Caki2 (cell line): Measurements from ENCODE around the gene MAP1LC3B2. TPM values are rescaled to one million over a fixed set of nuclear protein-coding genes. Genes with fewer than 3 reads are reported as not detected.

Experiments
- DNase-seq: peaks from one replicate; pipeline ENCODE4 v3.0.0-alpha.2; 2015; ENCODE audit warnings: low read depth
- in situ Hi-C: cut with HindIII; loops from 2 replicates; pipeline ENCODE4 v1.10.0; 2016; ENCODE audit warnings: low sequenced_read_pairs, low pct_unique_long_range_greater_than_20kb, mixed read lengths
- total RNA-seq: library from RNA; depleted of rRNA; stranded (reverse); fragments of >200 nt; shearing (Covaris generic); gene quantifications from 2 replicates; pipeline ENCODE4 v1.2.3, GENCODE V29; 2014; ENCODE audit warnings: low replicate concordance; rRNA removed

MAP1LC3B2 gene
- total RNA-seq, 1 experiment from 2014 or later: not detected

DNA sequence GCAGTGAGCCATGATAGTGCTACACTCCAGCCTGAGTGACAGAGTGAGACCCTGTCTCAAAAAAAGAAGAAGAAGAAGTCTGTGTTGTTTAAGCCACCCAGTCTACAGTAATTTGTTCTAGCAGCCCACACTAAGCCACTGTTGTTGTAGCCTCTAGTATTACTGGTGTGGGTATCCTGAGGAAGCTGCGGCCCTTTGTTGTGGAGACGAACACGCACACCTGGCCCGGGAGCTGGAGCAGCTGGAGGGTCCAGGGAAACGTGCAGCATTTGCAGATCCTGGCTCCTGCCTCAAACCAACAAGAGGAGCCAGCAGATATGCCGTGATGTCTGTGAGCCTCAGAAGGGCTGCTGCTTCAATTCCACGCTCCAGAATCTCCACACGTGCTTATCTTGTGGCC, 65.3 kb downstream of the MAP1LC3B2 start:
- no peak for DNase-seq
- in situ Hi-C loops: no loop called here

DNA sequence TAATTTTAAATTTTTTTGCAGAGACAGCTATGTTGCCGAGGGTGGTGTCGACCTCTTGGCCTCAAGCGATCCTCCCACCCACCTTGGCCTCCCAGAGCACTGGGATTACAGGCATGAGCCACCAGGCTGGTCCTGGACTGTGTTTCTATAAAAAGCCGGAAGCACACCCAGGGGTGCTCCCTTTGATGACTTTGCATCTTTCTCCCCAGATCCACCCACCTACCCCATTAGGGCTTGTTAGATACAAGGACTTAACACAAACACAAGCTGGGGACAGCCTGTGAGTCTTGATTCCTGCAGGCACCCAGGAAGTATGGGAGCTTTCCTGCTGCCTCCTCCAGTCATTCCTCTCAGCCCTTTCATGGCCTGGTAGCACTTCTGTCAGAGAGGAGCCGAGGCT, 67.0 kb downstream of the MAP1LC3B2 start:
- in situ Hi-C loops: no loop called here
- DNase-seq: no peak

Other genes starting within 250 kb of the MAP1LC3B2 start
- gene SPRING1, start 178.7 kb downstream of the MAP1LC3B2 start, total RNA-seq: 13.9 and 25.6 TPM in 2 replicates
- 4.1 and 14.4 TPM in 2 replicates for gene RNFT2, start 178.9 kb downstream of the MAP1LC3B2 start, total RNA-seq